Naive thymus-derived CD4-positive, alpha-beta T cell (primary cell): Measurements from ENCODE around the gene KLLN. TPM values are rescaled to one million over a fixed set of nuclear protein-coding genes. Genes with fewer than 3 reads are reported as not detected.

Experiments used
- ATAC-seq: fragments of 150-1000 bp; cut with Tn5 transposase; 2 replicates; pipeline ENCODE4 v1.10.0; 2021; ENCODE audit warnings: mild to moderate bottlenecking, moderate library complexity
- CTCF ChIA-PET: fragments of 350-600 bp; sonication (Branson Sonifier 250); formaldehyde crosslinking; loops from one replicate; lab custom pipeline; 2021; ENCODE audit warnings: antibody characterized with exemption; lab: Charles Lee
- POLR2A ChIA-PET: fragments of 350-600 bp; sonication (Branson Sonifier 250); formaldehyde crosslinking; loops from one replicate; lab custom pipeline; 2021; ENCODE audit warnings: antibody characterized with exemption, inconsistent platforms; lab: Charles Lee
- DNase-seq, 9 donors: peaks; one replicate each; pipeline versions ENCODE4 v3.0.0 to v3.0.0-alpha.2; 2020 to 2022; ENCODE audit warnings: mixed read lengths in 1 of 9
- H3K27ac ChIP-seq: one replicate; pipeline ENCODE4 v1.7.0; 2013; ENCODE audit warnings: mild to moderate bottlenecking, low read depth, low read length, moderate library complexity
- H3K27me3 ChIP-seq, 2 donors: one replicate each; pipeline ENCODE4 v1.7.0; 2013; ENCODE audit warnings: low read length in 2 of 2, mild to moderate bottlenecking in 2 of 2, moderate library complexity in 2 of 2; ENCODE audit not compliant: control insufficient read depth in 2 of 2, insufficient read depth in 2 of 2
- H3K36me3 ChIP-seq, 3 experiments: 1 replicate in 2 of 3; 2 replicates in 1 of 3; pipeline ENCODE4 v1.7.0; 2013; ENCODE audit warnings: low read length in 3 of 3, mild to moderate bottlenecking in 3 of 3, moderate library complexity in 1 of 3; ENCODE audit not compliant: insufficient read depth in 3 of 3, control insufficient read depth in 2 of 3
- H3K4me1 ChIP-seq, 2 donors: one replicate each; pipeline ENCODE4 v1.7.0; 2013; ENCODE audit warnings: low read length in 2 of 2, mild to moderate bottlenecking in 2 of 2, moderate library complexity in 1 of 2; ENCODE audit not compliant: control insufficient read depth in 2 of 2, insufficient read depth in 2 of 2
- H3K4me3 ChIP-seq: 2 replicates; pipeline ENCODE4 v1.7.0; 2013; ENCODE audit warnings: mild to moderate bottlenecking, low read length
- H3K9me3 ChIP-seq, 3 experiments: 1 replicate in 2 of 3; 2 replicates in 1 of 3; pipeline ENCODE4 v1.7.0; 2013; ENCODE audit warnings: low read length in 3 of 3; ENCODE audit not compliant: control insufficient read depth in 2 of 3
- H3K27ac Mint-ChIP-seq, 9 donors: one replicate each; pipeline ENCODE4 v1.8.0; 2020 to 2022; ENCODE audit warnings: mixed read lengths in 9 of 9, mild to moderate bottlenecking in 8 of 9, moderate library complexity in 5 of 9, inconsistent platforms in 2 of 9
- H3K27me3 Mint-ChIP-seq, 5 donors: one replicate each; pipeline ENCODE4 v1.8.0; 2021 to 2022; ENCODE audit warnings: mixed read lengths in 5 of 5, mild to moderate bottlenecking in 1 of 5
- H3K36me3 Mint-ChIP-seq, 5 donors: one replicate each; pipeline ENCODE4 v1.8.0; 2020 to 2022; ENCODE audit warnings: mixed read lengths in 5 of 5, mild to moderate bottlenecking in 3 of 5, inconsistent platforms in 1 of 5
- H3K4me1 Mint-ChIP-seq, 7 donors: one replicate each; pipeline ENCODE4 v1.8.0; 2020 to 2022; ENCODE audit warnings: mixed read lengths in 7 of 7, mild to moderate bottlenecking in 3 of 7, inconsistent platforms in 1 of 7
- H3K4me3 Mint-ChIP-seq, 10 donors: one replicate each; pipeline ENCODE4 v1.8.0; 2020 to 2022; ENCODE audit warnings: mild to moderate bottlenecking in 10 of 10, mixed read lengths in 10 of 10, moderate library complexity in 6 of 10, inconsistent platforms in 2 of 10
- H3K9me3 Mint-ChIP-seq, 11 donors: one replicate each; pipeline ENCODE4 v1.8.0; 2020 to 2022; ENCODE audit warnings: mixed read lengths in 11 of 11, mild to moderate bottlenecking in 4 of 11, inconsistent platforms in 1 of 11, moderate library complexity in 1 of 11
- intact Hi-C, 2 donors: fragments of 100-400 bp; cut with micrococcal nuclease; formaldehyde crosslinking; loops; one replicate each; pipeline ENCODE4 v1.15.1; 2023
- polyA plus RNA-seq, 2 donors: library from polyadenylated mRNA; unstranded; fragments of 300-500 nt; fragmentation: Illumina TruSeq; gene quantifications; one replicate each; pipeline ENCODE4 v1.2.3, GENCODE V29; 2021
- total RNA-seq, 6 experiments: library from RNA in 5 of 6; stranded (reverse) in 5 of 6; gene quantifications; 1 replicate in 5 of 6; 2 replicates in 1 of 6; pipeline ENCODE4 v1.2.3 and lab custom pipeline; 2021 to 2026

Gene KLLN
- total and polyA plus RNA-seq, 7 experiments from 2014 or later: 0.25 to 1.6 (median 0.68) TPM; not detected in 1

GRCh38 chr10:87845624-87845998 is 17.7 kb downstream of the KLLN start:
- ChIA-PET POLR2A (no interaction called here), CTCF (no interaction called here)
- intact Hi-C loops: no loop called here
- no peaks in the 10 kb centered on the region for H3K36me3 ChIP-seq
- no peaks in the 10 kb centered on the region for H3K9me3 ChIP-seq
- DNase-seq: no peak
- no peaks in the 10 kb centered on the region for H3K4me1 ChIP-seq
- H3K4me1 Mint-ChIP-seq: peaks cover 0 to 20% (median 0%) of the 10 kb centered on the region in 7 donors
- peaks cover 0 to 8% (median 0%) of the 10 kb centered on the region in 5 donors for H3K36me3 Mint-ChIP-seq
- no peak overlapping the region for H3K4me3 ChIP-seq
- H3K27me3 ChIP-seq: no peaks in the 10 kb centered on the region
- peaks cover 0 to 8% (median 0%) of the 10 kb centered on the region in 5 donors for H3K27me3 Mint-ChIP-seq
- H3K9me3 Mint-ChIP-seq: no peaks in the 10 kb centered on the region
- H3K27ac Mint-ChIP-seq: no peak overlapping the region
- no peak overlapping the region for H3K27ac ChIP-seq
- no peak overlapping the region for H3K4me3 Mint-ChIP-seq
- ATAC-seq: no peak

DNA sequence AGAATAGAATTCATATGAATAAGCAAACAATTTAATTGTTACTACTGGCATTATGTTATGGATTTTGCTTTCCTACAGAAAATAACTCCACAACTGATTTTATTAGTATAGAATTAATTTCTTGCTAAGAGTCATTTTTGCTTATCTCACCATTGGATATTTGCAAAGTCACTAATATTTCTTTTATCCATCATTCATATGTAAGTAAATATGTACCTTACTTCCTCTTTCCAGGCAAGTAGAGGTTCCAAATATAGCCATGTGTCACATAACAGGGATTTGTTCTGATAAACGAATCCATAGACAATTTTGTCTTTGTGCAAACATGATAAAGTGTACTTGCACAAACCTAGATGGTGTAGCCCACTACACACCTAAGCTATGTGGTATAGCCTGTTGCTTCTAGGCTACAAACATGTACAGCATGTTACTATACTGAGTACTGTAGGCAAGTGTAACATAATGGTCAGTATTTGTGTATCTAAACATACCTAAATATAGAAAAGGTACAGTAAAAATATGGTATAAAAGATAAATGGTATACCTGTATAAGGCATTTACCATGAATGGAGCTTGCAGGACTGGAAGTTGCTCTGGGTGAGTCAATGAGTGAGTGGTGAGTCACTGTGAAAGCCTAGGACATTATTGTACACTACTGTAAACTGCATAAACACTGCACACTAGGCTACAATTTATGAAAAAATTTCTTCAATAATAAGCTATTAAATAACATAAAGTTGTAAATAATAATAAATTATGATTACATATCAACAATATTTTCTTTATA is 18.3 kb downstream of the KLLN start:
- Histone ChIP-seq H3K36me3 (no peaks in the 10 kb centered on the region), H3K9me3 (no peaks in the 10 kb centered on the region), H3K4me3 (no peak overlapping the region), H3K27ac (no peak overlapping the region), H3K4me1 (no peaks in the 10 kb centered on the region), H3K27me3 (no peaks in the 10 kb centered on the region)
- H3K27me3 Mint-ChIP-seq: peaks cover 0 to 5% (median 0%) of the 10 kb centered on the region in 5 donors
- CTCF ChIA-PET: no interaction called here
- DNase-seq (no peak), ATAC-seq (no peak)
- H3K36me3 Mint-ChIP-seq: peaks cover 0 to 8% (median 0%) of the 10 kb centered on the region in 5 donors
- H3K27ac Mint-ChIP-seq: no peak overlapping the region
- no peaks in the 10 kb centered on the region for H3K9me3 Mint-ChIP-seq
- H3K4me3 Mint-ChIP-seq: no peak overlapping the region
- intact Hi-C loops: no loop called here
- H3K4me1 Mint-ChIP-seq: peaks cover 0 to 17% (median 0%) of the 10 kb centered on the region in 7 donors
- POLR2A ChIA-PET: no interaction called here

- Mint-ChIP-seq H3K9me3 (no peaks in the 10 kb centered on the region), H3K4me1 (peaks cover 0 to 16% (median 0%) of the 10 kb centered on the region in 7 donors), H3K36me3 (peaks cover 0 to 8% (median 0%) of the 10 kb centered on the region in 5 donors), H3K27ac (peak overlapping the region in 1 of 9 donors; percentile 52), H3K27me3 (peaks cover 0 to 5% (median 0%) of the 10 kb centered on the region in 5 donors), H3K4me3 (no peak overlapping the region)
- no peaks in the 10 kb centered on the region for H3K36me3 ChIP-seq
- intact Hi-C loops: loop anchor here in 1 of 2 donors (2.0 kb wide), 1 partner anchor 25 kb away; the partner anchor contains the start of gene ATAD1
- DNase-seq: no peak
- H3K9me3 ChIP-seq: no peaks in the 10 kb centered on the region
- POLR2A ChIA-PET: no interaction called here
- no peaks in the 10 kb centered on the region for H3K27me3 ChIP-seq
- no peak overlapping the region for H3K27ac ChIP-seq
- H3K4me3 ChIP-seq: no peak overlapping the region
- CTCF ChIA-PET: no interaction called here
- no peak for ATAC-seq
- no peaks in the 10 kb centered on the region for H3K4me1 ChIP-seq
Measured at GRCh38 chr10:87843714-87844113, 19.6 kb downstream of the KLLN start.

DNA sequence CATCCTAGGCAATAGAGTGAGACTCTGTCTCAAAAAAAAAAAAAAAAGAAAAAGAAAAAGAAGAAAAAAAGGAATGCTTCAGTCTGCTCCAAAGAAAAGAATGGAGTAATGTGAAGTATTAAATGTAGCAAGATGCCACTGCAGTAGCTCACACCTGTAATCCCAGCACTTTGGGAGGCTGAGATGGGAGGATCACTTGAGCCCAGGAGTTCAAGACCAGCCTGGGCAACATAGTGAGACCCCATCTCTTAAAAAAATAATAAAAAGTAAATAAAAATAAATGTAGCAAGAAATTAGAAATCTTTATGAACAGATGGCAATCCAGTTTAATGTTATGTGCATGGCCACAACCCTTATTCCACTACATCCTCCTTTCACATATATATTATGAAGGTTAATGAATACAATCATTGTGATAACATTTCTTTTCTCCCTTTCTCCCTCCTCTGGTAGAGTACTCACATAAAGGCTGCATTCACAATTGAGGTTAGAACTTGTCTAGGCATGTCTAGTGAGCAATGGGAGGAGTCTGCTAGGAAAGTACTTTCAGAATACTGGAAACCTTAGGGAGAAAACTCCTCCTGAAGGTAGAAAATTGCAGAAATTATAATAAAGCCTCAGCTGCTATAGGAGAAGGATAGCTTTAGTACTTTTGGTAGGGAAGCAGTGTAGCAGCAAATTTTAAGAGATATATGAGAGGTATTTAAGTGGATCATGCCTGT is 20.4 kb downstream of the KLLN start:
- Mint-ChIP-seq H3K4me1 (peaks cover 0 to 16% (median 0%) of the 10 kb centered on the region in 7 donors), H3K9me3 (no peaks in the 10 kb centered on the region), H3K27me3 (peaks cover 0 to 4% (median 0%) of the 10 kb centered on the region in 5 donors), H3K36me3 (peaks cover 0 to 8% (median 0%) of the 10 kb centered on the region in 5 donors), H3K27ac (peak overlapping the region in 1 of 9 donors; percentile 74), H3K4me3 (peak overlapping the region in 1 of 10 donors; percentile 10)
- no peaks in the 10 kb centered on the region for H3K9me3 ChIP-seq
- no peaks in the 10 kb centered on the region for H3K27me3 ChIP-seq
- intact Hi-C loops: loop anchor here in 1 of 2 donors (2.0 kb wide), 1 partner anchor 24 kb away; the partner anchor contains the start of gene ATAD1
- ChIA-PET POLR2A (no interaction called here), CTCF (no interaction called here)
- DNase-seq: no peak
- no peaks in the 10 kb centered on the region for H3K36me3 ChIP-seq
- no peak overlapping the region for H3K27ac ChIP-seq
- no peaks in the 10 kb centered on the region for H3K4me1 ChIP-seq
- no peak for ATAC-seq
- H3K4me3 ChIP-seq: no peak overlapping the region

DNA sequence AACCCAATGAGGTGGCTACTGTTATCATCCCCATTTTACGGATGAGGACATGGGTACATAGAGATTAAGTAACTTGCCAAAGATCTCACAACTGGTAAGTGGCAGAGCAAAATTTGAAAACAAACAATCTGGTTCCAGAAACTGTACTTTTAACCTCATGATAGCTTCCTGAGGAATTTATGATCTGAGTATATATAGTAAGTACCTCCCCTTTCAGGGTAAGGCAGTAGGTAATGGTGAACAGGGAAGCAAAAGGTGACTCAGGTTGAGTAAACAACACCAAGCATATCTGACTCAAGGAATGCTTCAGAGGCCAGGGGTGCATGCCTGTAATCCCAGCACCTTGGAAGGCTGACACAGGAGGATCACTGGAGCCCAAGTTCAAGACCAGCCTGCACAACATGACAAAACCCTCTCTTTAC is 21.1 kb downstream of the KLLN start:
- peaks cover 0 to 8% (median 4%) of the 10 kb centered on the region in 5 donors for H3K36me3 Mint-ChIP-seq
- peaks cover 0 to 2% (median 0%) of the 10 kb centered on the region in 11 donors for H3K9me3 Mint-ChIP-seq
- intact Hi-C loops: loop anchor here in 1 of 2 donors (2.0 kb wide), 1 partner anchor 23 kb away; the partner anchor contains the start of gene ATAD1
- Histone ChIP-seq H3K4me3 (no peak overlapping the region), H3K4me1 (no peaks in the 10 kb centered on the region), H3K27me3 (no peaks in the 10 kb centered on the region), H3K36me3 (no peaks in the 10 kb centered on the region), H3K27ac (no peak overlapping the region), H3K9me3 (no peaks in the 10 kb centered on the region)
- H3K4me3 Mint-ChIP-seq: no peak overlapping the region
- peaks cover 0 to 17% (median 0%) of the 10 kb centered on the region in 7 donors for H3K4me1 Mint-ChIP-seq
- H3K27ac Mint-ChIP-seq: peak overlapping the region in 1 of 9 donors; percentile 76
- DNase-seq: no peak
- ATAC-seq: no peak
- POLR2A ChIA-PET: no interaction called here
- CTCF ChIA-PET: no interaction called here
- no peaks in the 10 kb centered on the region for H3K27me3 Mint-ChIP-seq

DNA sequence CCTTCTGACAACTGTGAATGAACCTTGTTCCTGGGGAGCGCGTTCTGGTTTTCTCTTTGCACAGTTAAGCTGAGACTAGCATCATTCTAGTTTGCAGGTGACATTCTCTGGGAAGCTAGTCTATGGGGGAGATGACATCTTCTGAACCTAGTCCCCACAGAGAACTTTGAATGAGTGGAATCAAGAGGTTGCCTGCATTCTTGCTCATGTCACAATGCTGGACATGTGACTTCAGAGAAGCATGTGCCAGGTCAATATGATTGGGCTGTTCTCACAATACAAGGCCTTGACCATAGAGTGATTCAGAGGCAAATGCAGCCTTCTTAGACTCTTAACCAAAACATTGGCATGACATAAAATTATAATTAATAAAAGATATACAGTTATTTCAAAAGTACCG is 22.1 kb downstream of the KLLN start:
- peaks cover 7 to 12% (median 10%) of the 10 kb centered on the region in 5 donors for H3K36me3 Mint-ChIP-seq
- H3K4me3 Mint-ChIP-seq: no peak overlapping the region
- Histone ChIP-seq H3K4me3 (no peak overlapping the region), H3K9me3 (no peaks in the 10 kb centered on the region), H3K27ac (no peak overlapping the region), H3K36me3 (no peaks in the 10 kb centered on the region), H3K27me3 (no peaks in the 10 kb centered on the region), H3K4me1 (no peaks in the 10 kb centered on the region)
- peaks cover 0 to 3% (median 0%) of the 10 kb centered on the region in 5 donors for H3K27me3 Mint-ChIP-seq
- no peak for ATAC-seq
- H3K9me3 Mint-ChIP-seq: peaks cover 0 to 7% (median 2%) of the 10 kb centered on the region in 11 donors
- ChIA-PET POLR2A (interaction anchor here (0.7 kb wide), 1 partner anchor 18 kb away, joined by 3 read pairs; no protein-coding TSS in a partner anchor), CTCF (interaction anchor here (0.6 kb wide), 1 partner anchor 748 kb away, joined by 3 read pairs; no protein-coding TSS in a partner anchor)
- H3K27ac Mint-ChIP-seq: no peak overlapping the region
- intact Hi-C loops: no loop called here
- DNase-seq: no peak
- H3K4me1 Mint-ChIP-seq: peaks cover 0 to 17% (median 0%) of the 10 kb centered on the region in 7 donors
